Tibial nerve (tissue), 4 donors: Measurements from ENCODE around the gene HLA-DQB1. TPM values are rescaled to one million over a fixed set of nuclear protein-coding genes. Genes with fewer than 3 reads are reported as not detected.
A peak's percentile ranks its signal among the peaks of the same experiment; 100 is the strongest.

Experiments used
- DNase-seq, 2 donors: peaks; one replicate each; pipeline ENCODE4 v3.0.0-alpha.2; 2019; ENCODE audit warnings: low spot score in 2 of 2
- H3K27ac ChIP-seq, 4 donors: fragments of 200-600 bp; sonication (generic) in 3 of 4; one replicate each; pipeline ENCODE4 v1.5.1; 2017 to 2019; ENCODE audit warnings: mild to moderate bottlenecking in 1 of 4
- H3K27me3 ChIP-seq, 2 donors: fragments of 200-600 bp; sonication (generic) in 1 of 2; one replicate each; pipeline versions ENCODE4 v1.5.1 to v1.6.0; 2017 to 2019
- H3K36me3 ChIP-seq, 3 donors: fragments of 200-600 bp; sonication (generic); one replicate each; pipeline ENCODE4 v1.5.1; 2018 to 2019
- H3K4me1 ChIP-seq, 4 donors: fragments of 200-600 bp; sonication (generic) in 3 of 4; one replicate each; pipeline ENCODE4 v1.5.1; 2017 to 2019
- H3K4me3 ChIP-seq, 4 donors: fragments of 200-600 bp; sonication (generic) in 3 of 4; one replicate each; pipeline ENCODE4 v1.5.1; 2017 to 2019; ENCODE audit warnings: mild to moderate bottlenecking in 1 of 4, moderate library complexity in 1 of 4
- H3K9me3 ChIP-seq, 4 donors: fragments of 200-600 bp; sonication (generic) in 3 of 4; one replicate each; pipeline ENCODE4 v1.5.1; 2017 to 2019
- CTCF ChIP-seq, 5 experiments: fragments of 200-600 bp in 3 of 5; fragments of 450-650 bp in 2 of 5; sonication (generic) in 3 of 5; IDR thresholded peaks; one replicate each; pipeline ENCODE4 v1.5.1; 2016 to 2019; ENCODE audit warnings: antibody characterized with exemption in 5 of 5, mild to moderate bottlenecking in 3 of 5, moderate library complexity in 2 of 5
- EP300 ChIP-seq, 2 donors: sonication (generic); formaldehyde crosslinking; IDR thresholded peaks; one replicate each; pipeline ENCODE4 v1.6.1; 2017; ENCODE audit warnings: antibody characterized with exemption in 2 of 2, mild to moderate bottlenecking in 1 of 2
- POLR2A ChIP-seq, 2 donors: fragments of 450-650 bp; IDR thresholded peaks; one replicate each; pipeline ENCODE4 v1.6.1; 2017; ENCODE audit warnings: antibody characterized with exemption in 2 of 2, mild to moderate bottlenecking in 2 of 2, moderate library complexity in 2 of 2
- WGBS, 2 donors: methylation state at CpG; one replicate each; pipeline ENCODE4 v1.1.5; 2018; 5-methylcytosine and 5-hydroxymethylcytosine counted together
- total RNA-seq, 4 donors: library from RNA; depleted of rRNA; stranded (reverse); fragments of >200 nt; gene quantifications; one replicate each; pipeline ENCODE4 v1.1.0, GENCODE V29; 2016

The HLA-DQB1 gene
- total RNA-seq, 4 donors from 2014 or later, result 0.90 to 12.0 (median 3.0) TPM

DNA sequence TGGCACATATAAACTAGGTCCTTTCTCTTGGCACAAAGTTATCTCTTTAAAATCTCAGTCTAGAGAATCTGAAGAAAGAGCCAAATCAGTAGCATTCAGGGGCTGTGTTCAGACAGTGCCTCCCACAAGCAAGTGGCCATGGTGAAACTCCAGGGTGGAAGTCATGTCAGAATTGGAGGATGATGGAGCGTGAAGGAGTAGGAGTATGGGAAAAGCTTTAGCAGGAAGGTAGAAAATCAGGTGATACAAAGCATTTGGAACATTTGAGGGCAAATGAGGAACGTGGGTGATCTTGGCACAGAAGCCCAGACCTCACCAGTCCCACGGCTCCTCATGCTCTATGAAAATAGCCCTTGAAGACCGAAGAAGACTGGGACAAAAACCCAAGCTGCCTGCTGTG is 2.8 kb upstream of the HLA-DQB1 start:
- no peak for TF ChIP-seq CTCF (IDR thresholded peaks at IDR 0.05)
- TF ChIP-seq EP300 (IDR thresholded peaks at IDR 0.05), result no peak
- TF ChIP-seq POLR2A (IDR thresholded peaks at IDR 0.05), result no peak
- H3K4me3 ChIP-seq, result no peak overlapping the region
- DNase-seq, result no peak
- peaks cover 0 to 4% (median 0%) of the 10 kb centered on the region in 4 donors for H3K9me3 ChIP-seq
- H3K36me3 ChIP-seq, result no peaks in the 10 kb centered on the region
- H3K27me3 ChIP-seq, result no peaks in the 10 kb centered on the region
- H3K27ac ChIP-seq, result no peak overlapping the region
- no peaks in the 10 kb centered on the region for H3K4me1 ChIP-seq
- WGBS, 2 donors, result 57 to 67% methylated on average over 4 of the region's 4 CpGs

DNA sequence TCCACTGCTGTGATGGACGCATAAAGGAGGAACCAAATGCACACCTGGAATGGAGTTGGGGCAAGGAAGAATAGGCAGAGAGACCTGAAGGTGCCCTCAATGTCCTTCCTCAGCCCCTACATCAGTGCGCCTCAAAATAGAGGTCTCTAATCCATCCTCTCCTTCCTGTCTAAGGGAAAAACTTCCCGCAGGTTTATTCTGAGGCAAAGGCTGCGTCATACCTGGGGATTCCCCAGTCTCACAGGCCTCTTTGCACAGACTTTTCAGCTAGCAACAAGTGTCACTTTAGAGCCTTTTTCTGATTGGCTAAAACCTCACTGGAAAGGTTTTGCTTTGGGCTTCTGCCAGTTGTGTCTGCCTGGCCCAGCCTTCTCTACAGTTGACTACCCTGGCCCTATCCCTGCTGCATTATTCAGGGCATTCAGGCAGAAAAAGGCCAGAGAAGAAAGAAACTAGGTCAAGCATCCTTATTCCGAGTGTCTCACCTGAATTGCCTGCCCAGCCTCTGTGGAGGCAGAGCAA is 1.8 kb upstream of the HLA-DQB1 start:
- TF ChIP-seq POLR2A (IDR thresholded peaks at IDR 0.05) (no peak), CTCF (IDR thresholded peaks at IDR 0.05) (no peak), EP300 (IDR thresholded peaks at IDR 0.05) (no peak)
- no peaks in the 10 kb centered on the region for H3K4me1 ChIP-seq
- peak overlapping the region in 1 of 4 donors; percentile 11 for H3K27ac ChIP-seq
- WGBS, 2 donors, result 26 to 36% methylated on average over 5 of the region's 5 CpGs
- H3K4me3 ChIP-seq, result no peak overlapping the region
- peaks cover 0 to 4% (median 0%) of the 10 kb centered on the region in 4 donors for H3K9me3 ChIP-seq
- DNase-seq, result peak in 1 of 2 donors; percentile 24
- no peaks in the 10 kb centered on the region for H3K36me3 ChIP-seq
- no peaks in the 10 kb centered on the region for H3K27me3 ChIP-seq

- Histone ChIP-seq H3K36me3 (no peaks in the 10 kb centered on the region), H3K27me3 (no peaks in the 10 kb centered on the region), H3K4me1 (no peaks in the 10 kb centered on the region), H3K9me3 (no peaks in the 10 kb centered on the region), H3K27ac (no peak overlapping the region), H3K4me3 (no peak overlapping the region)
- DNase-seq, result no peak
- TF ChIP-seq CTCF (IDR thresholded peaks at IDR 0.05), result no peak
- no peak for TF ChIP-seq POLR2A (IDR thresholded peaks at IDR 0.05)
- TF ChIP-seq EP300 (IDR thresholded peaks at IDR 0.05), result no peak
- whole genome bisulfite sequencing, 2 donors, result 15 to 17% methylated on average over 3 of the region's 3 CpGs
Observed at GRCh38 chr6:32665661-32666060, 796 bp downstream of the HLA-DQB1 start.

DNA sequence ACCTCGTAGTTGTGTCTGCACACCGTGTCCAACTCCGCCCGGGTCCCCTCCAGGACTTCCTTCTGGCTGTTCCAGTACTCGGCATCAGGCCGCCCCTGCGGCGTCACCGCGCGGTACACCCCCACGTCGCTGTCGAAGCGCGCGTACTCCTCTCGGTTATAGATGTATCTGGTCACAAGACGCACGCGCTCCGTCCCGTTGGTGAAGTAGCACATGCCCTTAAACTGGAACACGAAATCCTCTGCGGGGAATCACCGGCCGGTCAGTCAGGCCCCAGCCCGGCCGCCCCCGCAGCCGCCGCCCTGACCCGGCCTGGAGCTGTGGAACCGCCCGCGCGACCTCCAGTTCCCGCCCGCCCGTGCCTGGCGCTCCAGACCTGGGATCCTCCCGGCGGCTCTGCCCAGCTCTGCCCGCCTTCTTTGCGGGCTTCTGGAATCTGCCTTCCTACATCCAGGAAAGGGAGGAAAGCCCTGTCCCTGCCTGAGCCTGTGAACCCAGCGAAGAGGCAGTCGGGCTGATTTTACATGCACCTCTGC is 1.6 kb downstream of the HLA-DQB1 start:
- DNase-seq, result no peak
- Histone ChIP-seq H3K27ac (no peak overlapping the region), H3K4me1 (no peaks in the 10 kb centered on the region), H3K4me3 (no peak overlapping the region), H3K9me3 (no peaks in the 10 kb centered on the region), H3K27me3 (no peaks in the 10 kb centered on the region), H3K36me3 (no peaks in the 10 kb centered on the region)
- 0% methylated on average over 2 of the region's 47 CpGs; no CpG with 5 or more reads in 1 of the 2 donors for WGBS, 2 donors
- TF ChIP-seq POLR2A (IDR thresholded peaks at IDR 0.05) (no peak), EP300 (IDR thresholded peaks at IDR 0.05) (no peak), CTCF (IDR thresholded peaks at IDR 0.05) (no peak)

GRCh38 chr6:32664354-32664753 is 2.1 kb downstream of the HLA-DQB1 start:
- Histone ChIP-seq H3K27ac (no peak overlapping the region), H3K9me3 (no peaks in the 10 kb centered on the region), H3K4me1 (no peaks in the 10 kb centered on the region), H3K27me3 (no peaks in the 10 kb centered on the region), H3K36me3 (no peaks in the 10 kb centered on the region), H3K4me3 (no peak overlapping the region)
- WGBS, 2 donors, result 9 to 10% methylated on average over 7 to 9 of the region's 26 CpGs
- DNase-seq, result no peak
- TF ChIP-seq CTCF (IDR thresholded peaks at IDR 0.05) (no peak), EP300 (IDR thresholded peaks at IDR 0.05) (no peak), POLR2A (IDR thresholded peaks at IDR 0.05) (no peak)
